RWPE1 (cell line): ENCODE results near the gene DNAH1.
"Not testable (repeated sequence)": the region's sequence is repeated elsewhere in the genome, so short reads cannot be mapped to it uniquely, and the experiment has no call there.

Experiments used
- CTCF ChIA-PET: fragments of 350-600 bp; sonication (Branson Sonifier 250); formaldehyde crosslinking; extraction: SDS; loops from one replicate; lab custom pipeline; 2021; lab: Yijun Ruan, JAX
- POLR2A ChIA-PET: fragments of 400-600 bp; formaldehyde crosslinking; extraction: SDS; loops from one replicate; lab custom pipeline; 2020; ENCODE audit warnings: antibody characterized with exemption; ENCODE audit not compliant: low non-redundant PET; lab: Yijun Ruan, JAX
- DNase-seq: peaks from one replicate; pipeline ENCODE4 v3.0.0; 2012; ENCODE audit warnings: low spot score
- H3K27ac ChIP-seq: fragments of 450-650 bp; 2 replicates; pipeline ENCODE4 v1.5.1; 2017
- TF ChIP-seq, protein P1 (sequence below): fragments of 450-650 bp; conservative IDR thresholded peaks from 2 replicates; pipeline ENCODE4 v1.5.1; 2017; ENCODE audit warnings: low read depth, mild to moderate bottlenecking

The DNAH1 gene

DNA sequence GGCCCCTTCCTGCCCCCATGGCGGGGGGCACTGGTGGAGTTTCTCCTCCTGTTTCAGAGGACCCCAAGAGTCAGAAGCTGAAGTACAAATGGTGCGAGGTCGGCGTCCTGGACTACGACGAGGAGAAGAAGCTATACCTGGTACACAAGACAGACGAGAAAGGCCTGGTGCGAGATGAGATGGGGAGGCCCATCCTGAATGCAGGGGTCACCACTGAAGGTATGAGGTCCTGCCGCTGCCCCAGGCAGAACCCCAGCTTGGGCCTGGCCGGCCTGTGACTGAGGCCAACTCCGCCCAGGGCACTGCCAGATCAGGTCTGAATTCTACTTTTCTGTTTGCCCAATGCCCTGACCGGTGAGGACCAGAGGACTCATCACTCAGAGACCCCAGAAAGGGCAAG is 15.0 kb downstream of the DNAH1 start:
- DNase-seq: no peak
- POLR2A ChIA-PET: no interaction called here
- H3K27ac ChIP-seq: no peak overlapping the region
- TF ChIP-seq, protein P1, sequence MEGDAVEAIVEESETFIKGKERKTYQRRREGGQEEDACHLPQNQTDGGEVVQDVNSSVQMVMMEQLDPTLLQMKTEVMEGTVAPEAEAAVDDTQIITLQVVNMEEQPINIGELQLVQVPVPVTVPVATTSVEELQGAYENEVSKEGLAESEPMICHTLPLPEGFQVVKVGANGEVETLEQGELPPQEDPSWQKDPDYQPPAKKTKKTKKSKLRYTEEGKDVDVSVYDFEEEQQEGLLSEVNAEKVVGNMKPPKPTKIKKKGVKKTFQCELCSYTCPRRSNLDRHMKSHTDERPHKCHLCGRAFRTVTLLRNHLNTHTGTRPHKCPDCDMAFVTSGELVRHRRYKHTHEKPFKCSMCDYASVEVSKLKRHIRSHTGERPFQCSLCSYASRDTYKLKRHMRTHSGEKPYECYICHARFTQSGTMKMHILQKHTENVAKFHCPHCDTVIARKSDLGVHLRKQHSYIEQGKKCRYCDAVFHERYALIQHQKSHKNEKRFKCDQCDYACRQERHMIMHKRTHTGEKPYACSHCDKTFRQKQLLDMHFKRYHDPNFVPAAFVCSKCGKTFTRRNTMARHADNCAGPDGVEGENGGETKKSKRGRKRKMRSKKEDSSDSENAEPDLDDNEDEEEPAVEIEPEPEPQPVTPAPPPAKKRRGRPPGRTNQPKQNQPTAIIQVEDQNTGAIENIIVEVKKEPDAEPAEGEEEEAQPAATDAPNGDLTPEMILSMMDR: no peak
- CTCF ChIA-PET: interaction anchor here (0.7 kb wide), 1 partner anchor 146 kb away, joined by 11 read pairs; no protein-coding TSS in a partner anchor

DNA sequence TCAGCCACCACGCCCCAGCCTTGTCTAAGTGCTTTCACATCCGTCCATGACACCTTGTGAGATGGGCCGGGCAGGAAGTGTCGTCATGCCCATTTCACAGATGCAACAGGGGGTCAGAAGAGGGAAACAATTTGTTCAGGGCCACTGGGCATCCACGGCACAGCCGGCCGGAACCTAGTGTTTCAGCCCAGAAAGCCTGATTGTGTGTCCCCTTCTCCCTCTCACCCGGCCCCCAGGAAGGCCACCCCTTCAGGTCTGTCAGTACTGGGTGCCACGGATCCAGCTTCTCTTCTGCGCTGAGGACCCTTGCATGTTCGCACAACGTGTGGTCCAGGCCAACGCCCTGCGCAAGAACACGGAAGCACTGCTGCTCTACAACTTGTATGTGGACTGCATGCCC is 15.8 kb downstream of the DNAH1 start:
- POLR2A ChIA-PET: no interaction called here
- DNase-seq: no peak
- H3K27ac ChIP-seq: no peak overlapping the region
- CTCF ChIA-PET: no interaction called here
- TF ChIP-seq, protein P1: no peak

DNA sequence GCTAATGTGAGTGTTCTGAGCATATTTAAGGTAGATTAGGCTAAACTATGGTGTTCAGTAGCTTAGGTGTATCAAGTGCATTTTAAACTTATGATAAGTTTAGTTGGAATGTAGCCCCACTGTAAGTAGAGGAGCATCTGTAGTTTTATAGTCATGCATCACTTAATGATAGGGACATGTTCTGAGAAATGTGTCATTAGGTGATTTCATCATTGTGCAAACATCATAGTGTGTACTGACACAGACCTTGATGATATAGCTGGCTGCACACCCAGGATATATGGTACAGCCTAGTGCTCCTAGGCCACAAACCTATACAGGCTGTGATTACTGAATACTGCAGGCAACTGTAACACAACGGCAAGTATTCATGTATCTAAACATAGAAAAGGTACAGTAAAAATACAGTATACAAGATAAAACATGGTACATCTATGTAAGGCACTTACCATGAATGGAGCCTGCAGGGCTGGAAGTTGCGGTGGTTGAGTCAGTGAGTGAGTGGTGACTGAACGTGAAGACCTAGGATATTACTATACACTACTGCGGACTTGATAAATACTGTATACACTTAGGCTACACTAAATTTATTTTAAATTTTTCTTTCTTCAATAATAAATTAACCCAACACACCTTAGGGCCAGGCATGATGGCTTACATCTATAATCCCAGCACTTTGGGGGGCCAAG is 17.9 kb downstream of the DNAH1 start:
- ChIA-PET CTCF (no interaction called here), POLR2A (no interaction called here)
- no peak for DNase-seq
- H3K27ac ChIP-seq: no peak overlapping the region
- TF ChIP-seq, protein P1: no peak

DNA sequence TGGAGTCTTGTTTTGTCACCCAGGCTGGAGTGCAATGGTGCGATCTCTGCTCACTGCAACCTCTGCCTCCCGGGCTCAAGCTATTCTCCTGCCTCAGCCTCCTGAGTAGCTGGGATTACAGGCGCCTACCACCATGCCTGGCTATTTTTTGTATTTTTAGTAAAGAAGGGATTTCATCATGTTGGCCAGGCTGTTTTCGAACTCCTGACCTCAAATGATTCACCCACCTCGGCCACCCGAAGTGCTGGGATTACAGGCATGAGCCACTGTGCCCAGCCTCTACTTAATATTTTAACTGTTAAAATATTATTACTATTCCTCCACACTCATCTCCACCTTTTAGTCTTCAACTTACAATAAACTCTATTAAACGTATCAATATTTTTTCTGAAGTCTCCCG is 22.0 kb downstream of the DNAH1 start:
- DNase-seq, POLR2A ChIA-PET, H3K27ac ChIP-seq, CTCF ChIA-PET: not testable (repeated sequence)

DNA sequence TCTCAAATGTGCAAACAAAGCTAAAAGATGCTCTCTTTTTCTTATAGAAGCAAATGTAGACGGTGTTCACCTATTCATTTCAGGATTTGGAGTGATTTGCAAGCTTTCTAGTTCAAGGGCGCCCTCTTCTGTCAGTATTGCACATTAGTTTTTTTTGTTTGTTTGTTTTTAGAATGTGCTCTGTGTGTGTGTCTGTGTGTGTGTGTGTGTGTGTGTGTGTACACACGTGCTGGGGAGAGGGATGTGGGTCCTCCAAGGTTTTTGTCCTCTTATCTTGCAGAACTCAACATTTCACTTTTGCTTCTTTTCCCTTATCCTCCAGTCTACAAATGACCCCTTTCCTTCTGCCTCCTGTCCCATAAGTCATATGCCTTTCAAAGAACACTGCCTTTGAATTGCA is 23.5 kb downstream of the DNAH1 start:
- TF ChIP-seq, protein P1: peak; percentile 78
- no peak overlapping the region for H3K27ac ChIP-seq
- DNase-seq: peak; percentile 31
- ChIA-PET CTCF (interaction anchor here (0.6 to 1.5 kb wide), 25 partner anchors 13 to 516 kb away, joined by 3 to 10 read pairs (median 4); no protein-coding TSS in a partner anchor), POLR2A (interaction anchor here (0.6 kb wide), 1 partner anchor 397 kb away, joined by 4 read pairs; no protein-coding TSS in a partner anchor)

DNA sequence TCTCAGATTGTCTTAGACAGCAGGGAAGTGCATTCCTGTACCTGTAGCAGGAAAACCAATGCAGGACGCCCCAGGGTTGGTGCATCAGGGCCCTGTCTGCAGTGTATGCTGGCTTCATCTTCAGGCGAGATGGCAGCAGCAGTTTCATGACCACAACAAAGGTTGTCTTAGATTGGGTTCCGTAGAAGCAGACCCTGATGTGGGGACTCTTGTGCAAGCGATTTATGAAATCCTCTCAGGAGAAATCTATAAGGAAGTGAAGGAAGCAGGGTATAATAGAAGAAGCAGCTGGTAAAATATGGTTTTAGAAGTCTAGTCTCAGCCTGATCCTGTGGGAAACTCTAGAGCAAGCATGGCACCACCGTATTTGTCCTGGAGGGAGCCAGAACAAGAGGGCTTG is 25.0 kb downstream of the DNAH1 start:
- no peak overlapping the region for H3K27ac ChIP-seq
- no peak for DNase-seq
- TF ChIP-seq, protein P1: no peak
- POLR2A ChIA-PET: no interaction called here
- CTCF ChIA-PET: interaction anchor here (0.7 kb wide), 1 partner anchor 110 kb away, joined by 3 read pairs; no protein-coding TSS in a partner anchor

DNA sequence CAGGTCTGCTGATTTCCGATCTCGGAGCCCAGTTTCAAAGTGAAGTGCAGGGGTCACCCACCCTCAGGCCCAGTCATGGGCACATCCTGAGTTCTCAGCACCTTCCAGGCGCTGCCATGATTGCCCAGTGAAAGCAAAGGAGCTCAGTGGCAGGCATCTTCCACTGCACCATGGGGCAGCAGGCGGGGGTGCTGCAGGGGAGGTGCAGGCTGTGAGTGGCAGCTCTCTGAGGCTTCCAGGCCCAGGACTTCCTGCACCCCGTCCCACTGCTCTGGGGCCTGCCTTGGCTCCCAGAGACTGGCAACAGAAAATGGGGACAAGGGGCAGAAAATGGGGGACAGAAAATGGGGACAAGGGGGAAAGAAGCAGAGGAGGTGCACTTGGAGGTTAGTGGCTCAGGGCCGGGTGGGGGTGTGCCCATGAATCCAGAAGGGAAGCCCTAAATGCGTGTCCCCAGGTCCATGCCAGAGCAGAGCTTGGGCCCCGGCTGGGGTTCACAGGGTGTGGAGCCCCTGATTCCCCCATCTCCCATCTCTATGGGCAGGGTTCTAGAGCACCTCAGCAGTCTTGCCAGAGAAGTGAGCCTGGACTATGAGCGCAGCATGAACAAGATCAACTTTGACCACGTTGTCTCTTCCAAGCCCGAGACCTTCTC is 28.0 kb downstream of the DNAH1 start:
- TF ChIP-seq, protein P1: no peak
- CTCF ChIA-PET: no interaction called here
- no peak overlapping the region for H3K27ac ChIP-seq
- no peak for DNase-seq
- POLR2A ChIA-PET: no interaction called here
